Astrocyte of the spinal cord (primary cell): ENCODE results near the gene SEC16B.

ENCODE experiments used
- DNase-seq: peaks from one replicate; pipeline ENCODE4 v3.0.0; 2011; ENCODE audit warnings: low read depth, low spot score
- H3K4me3 ChIP-seq: 2 replicates; pipeline ENCODE4 v1.5.1; 2011; ENCODE audit warnings: low read depth, mild to moderate bottlenecking, low read length, moderate library complexity
- CTCF ChIP-seq: IDR thresholded peaks from 2 replicates; pipeline ENCODE4 v1.5.1; 2012; ENCODE audit warnings: low read depth, mild to moderate bottlenecking, low read length, inconsistent platforms
- in situ Hi-C: cut with HindIII; loops from 2 replicates; pipeline ENCODE4 v1.10.0; 2017; ENCODE audit warnings: low sequenced_read_pairs

The SEC16B gene

GRCh38 chr1:177937174-177937770 is 32.6 kb downstream of the SEC16B start:
- no peak overlapping the region for H3K4me3 ChIP-seq
- in situ Hi-C loops = no loop called here
- TF ChIP-seq CTCF = no peak
- no peak for DNase-seq

- no peak for DNase-seq
- H3K4me3 ChIP-seq = no peak overlapping the region
- TF ChIP-seq CTCF = no peak
- in situ Hi-C loops = no loop called here
Measured at GRCh38 chr1:177935638-177936415, 34.0 kb downstream of the SEC16B start.

GRCh38 chr1:177934927-177935326 is 34.9 kb downstream of the SEC16B start:
- in situ Hi-C loops = no loop called here
- TF ChIP-seq CTCF = no peak
- H3K4me3 ChIP-seq = no peak overlapping the region
- DNase-seq = no peak

GRCh38 chr1:177934461-177934860 is 35.4 kb downstream of the SEC16B start:
- DNase-seq = no peak
- TF ChIP-seq CTCF = no peak
- no peak overlapping the region for H3K4me3 ChIP-seq
- in situ Hi-C loops = no loop called here

- DNase-seq = no peak
Measured at GRCh38 chr1:177933881-177934280, 36.0 kb downstream of the SEC16B start.

GRCh38 chr1:177932123-177932522 is 37.7 kb downstream of the SEC16B start:
- no peak for TF ChIP-seq CTCF
- H3K4me3 ChIP-seq = no peak overlapping the region
- in situ Hi-C loops = no loop called here
- DNase-seq = no peak

More at GRCh38 chr1:177933881-177934280, 36.0 kb downstream of the SEC16B start:
- in situ Hi-C loops = no loop called here
- H3K4me3 ChIP-seq = no peak overlapping the region
- TF ChIP-seq CTCF = no peak
